Mucosa of descending colon (tissue), 3 donors: ENCODE measurements around the gene SNX19. TPM values are rescaled to one million over a fixed set of nuclear protein-coding genes. Genes with fewer than 3 reads are reported as not detected.

ENCODE experiments used
- ATAC-seq: fragments of 200-7000 bp; cut with Tn5 transposase; one replicate; pipeline ENCODE4 v1.9.1; 2020; ENCODE audit warnings: mild to moderate bottlenecking, moderate library complexity
- DNase-seq, 3 donors: peaks; one replicate each; pipeline ENCODE4 v3.0.0-alpha.2; 2020
- H3K36me3 ChIP-seq: fragments of 200-600 bp; one replicate; pipeline ENCODE4 v1.8.0; 2021; ENCODE audit warnings: low read depth, mild to moderate bottlenecking
- H3K4me1 ChIP-seq: fragments of 200-600 bp; one replicate; pipeline ENCODE4 v1.8.0; 2021; ENCODE audit warnings: low read depth, mild to moderate bottlenecking
- H3K4me3 ChIP-seq: fragments of 200-600 bp; one replicate; pipeline ENCODE4 v1.8.0; 2021; ENCODE audit warnings: mild to moderate bottlenecking
- H3K9me3 ChIP-seq: fragments of 200-600 bp; one replicate; pipeline ENCODE4 v1.8.0; 2021; ENCODE audit warnings: mild to moderate bottlenecking
- intact Hi-C, 2 donors: fragments of 100-400 bp; cut with DNase I in 1 of 2; cut with micrococcal nuclease in 1 of 2; formaldehyde crosslinking; loops; one replicate each; pipeline versions ENCODE4 v1.11.0 to v1.11.1; 2022; cut with DNase I, micrococcal nuclease
- total RNA-seq, 3 donors: library from RNA; stranded (reverse); fragmentation: NEBNext Ultra II Directional in 2 of 3; extraction: Animal tissue kit (Norgen Biotek cat#: 25700) in 2 of 3; gene quantifications; one replicate each; pipeline versions ENCODE4 v1.2.1 to v1.2.4, GENCODE V29; 2021 to 2023
- TF ChIP-seq, protein P1 (sequence below): fragments of 200-600 bp; IDR thresholded peaks from one replicate; pipeline ENCODE4 v1.8.0; 2022; ENCODE audit warnings: antibody characterized with exemption, mild to moderate bottlenecking
- donor health status: DM: no; HTN: no; CAD: no; lungs with moderate emphysema.
- donor health status: DM: no; HTN: no; CAD: no.
- donor health status: DM: no; HTN: yes; CAD: no.

SNX19 gene
- total RNA-seq, 3 donors from 2014 or later: 53.1 to 87.5 (median 76.7) TPM

DNA sequence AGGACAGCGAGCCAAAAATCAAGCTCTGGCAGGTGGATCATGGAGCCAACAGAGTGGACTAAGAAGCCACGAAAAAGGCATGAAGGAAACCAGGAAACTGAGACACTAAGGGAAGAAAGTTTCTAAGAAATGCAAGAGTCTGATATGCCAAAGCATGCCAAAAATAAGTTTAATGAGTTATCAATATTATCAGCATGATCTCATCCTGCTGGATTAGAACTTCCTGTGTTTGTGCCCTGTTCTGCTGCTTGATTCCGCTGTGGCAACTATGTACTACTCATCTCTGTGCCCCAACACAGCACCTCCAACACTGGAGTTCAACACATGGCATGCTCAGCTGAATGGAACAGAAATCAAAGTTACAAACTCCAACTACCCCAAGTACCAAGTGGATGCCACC, 10.8 kb downstream of the SNX19 start:
- H3K4me3 ChIP-seq: no peak overlapping the region
- intact Hi-C loops: no loop called here
- DNase-seq (no peak), ATAC-seq (no peak)
- H3K36me3 ChIP-seq: peaks cover 11% of the 10 kb centered on the region
- no peaks in the 10 kb centered on the region for H3K9me3 ChIP-seq
- no peaks in the 10 kb centered on the region for H3K4me1 ChIP-seq
- TF ChIP-seq, protein P1, sequence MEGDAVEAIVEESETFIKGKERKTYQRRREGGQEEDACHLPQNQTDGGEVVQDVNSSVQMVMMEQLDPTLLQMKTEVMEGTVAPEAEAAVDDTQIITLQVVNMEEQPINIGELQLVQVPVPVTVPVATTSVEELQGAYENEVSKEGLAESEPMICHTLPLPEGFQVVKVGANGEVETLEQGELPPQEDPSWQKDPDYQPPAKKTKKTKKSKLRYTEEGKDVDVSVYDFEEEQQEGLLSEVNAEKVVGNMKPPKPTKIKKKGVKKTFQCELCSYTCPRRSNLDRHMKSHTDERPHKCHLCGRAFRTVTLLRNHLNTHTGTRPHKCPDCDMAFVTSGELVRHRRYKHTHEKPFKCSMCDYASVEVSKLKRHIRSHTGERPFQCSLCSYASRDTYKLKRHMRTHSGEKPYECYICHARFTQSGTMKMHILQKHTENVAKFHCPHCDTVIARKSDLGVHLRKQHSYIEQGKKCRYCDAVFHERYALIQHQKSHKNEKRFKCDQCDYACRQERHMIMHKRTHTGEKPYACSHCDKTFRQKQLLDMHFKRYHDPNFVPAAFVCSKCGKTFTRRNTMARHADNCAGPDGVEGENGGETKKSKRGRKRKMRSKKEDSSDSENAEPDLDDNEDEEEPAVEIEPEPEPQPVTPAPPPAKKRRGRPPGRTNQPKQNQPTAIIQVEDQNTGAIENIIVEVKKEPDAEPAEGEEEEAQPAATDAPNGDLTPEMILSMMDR: no peak

- no peak for DNase-seq
- Histone ChIP-seq H3K4me1 (no peaks in the 10 kb centered on the region), H3K4me3 (no peak overlapping the region), H3K9me3 (no peaks in the 10 kb centered on the region), H3K36me3 (peaks cover 11% of the 10 kb centered on the region)
- TF ChIP-seq, protein P1: no peak
- intact Hi-C loops: no loop called here
- no peak for ATAC-seq
Observed at GRCh38 chr11:130904380-130904779, 11.9 kb downstream of the SNX19 start.

- intact Hi-C loops: no loop called here
- TF ChIP-seq, protein P1: no peak
- Histone ChIP-seq H3K36me3 (peaks cover 11% of the 10 kb centered on the region), H3K4me3 (no peak overlapping the region), H3K9me3 (no peaks in the 10 kb centered on the region), H3K4me1 (no peaks in the 10 kb centered on the region)
- ATAC-seq (no peak), DNase-seq (no peak)
Observed at GRCh38 chr11:130902380-130902779, 13.9 kb downstream of the SNX19 start.

- peaks cover 4% of the 10 kb centered on the region for H3K36me3 ChIP-seq
- intact Hi-C loops: loop anchor here in 1 of 2 donors (10.0 kb wide), 1 partner anchor 464 kb away; no protein-coding TSS in a partner anchor
- ATAC-seq: no peak
- no peak overlapping the region for H3K4me3 ChIP-seq
- H3K4me1 ChIP-seq: no peaks in the 10 kb centered on the region
- TF ChIP-seq, protein P1: no peak
- H3K9me3 ChIP-seq: no peaks in the 10 kb centered on the region
- no peak for DNase-seq
Observed at GRCh38 chr11:130899106-130899505, 17.2 kb downstream of the SNX19 start.

- Histone ChIP-seq H3K4me1 (no peaks in the 10 kb centered on the region), H3K36me3 (no peaks in the 10 kb centered on the region), H3K4me3 (no peak overlapping the region), H3K9me3 (no peaks in the 10 kb centered on the region)
- DNase-seq (peak; percentile 23 to 55 (median 44)), ATAC-seq (peak; percentile 58)
- intact Hi-C loops: loop anchor here in 1 of 2 donors (10.0 kb wide), 1 partner anchor 463 kb away; no protein-coding TSS in a partner anchor
- TF ChIP-seq, protein P1: no peak
Observed at GRCh38 chr11:130897262-130898182, 18.8 kb downstream of the SNX19 start.
